HG02588 (cell line): ENCODE results near the gene CCNY.
"Not testable (repeated sequence)": the region's sequence is repeated elsewhere in the genome, so short reads cannot be mapped to it uniquely, and the experiment has no call there.

Experiments used
- ATAC-seq: cut with Tn5 transposase; IDR thresholded peaks from one replicate; pipeline ENCODE4 v1.9.1; 2021; ENCODE audit warnings: mild to moderate bottlenecking, moderate library complexity; ENCODE audit not compliant: unreplicated experiment

CCNY gene

DNA sequence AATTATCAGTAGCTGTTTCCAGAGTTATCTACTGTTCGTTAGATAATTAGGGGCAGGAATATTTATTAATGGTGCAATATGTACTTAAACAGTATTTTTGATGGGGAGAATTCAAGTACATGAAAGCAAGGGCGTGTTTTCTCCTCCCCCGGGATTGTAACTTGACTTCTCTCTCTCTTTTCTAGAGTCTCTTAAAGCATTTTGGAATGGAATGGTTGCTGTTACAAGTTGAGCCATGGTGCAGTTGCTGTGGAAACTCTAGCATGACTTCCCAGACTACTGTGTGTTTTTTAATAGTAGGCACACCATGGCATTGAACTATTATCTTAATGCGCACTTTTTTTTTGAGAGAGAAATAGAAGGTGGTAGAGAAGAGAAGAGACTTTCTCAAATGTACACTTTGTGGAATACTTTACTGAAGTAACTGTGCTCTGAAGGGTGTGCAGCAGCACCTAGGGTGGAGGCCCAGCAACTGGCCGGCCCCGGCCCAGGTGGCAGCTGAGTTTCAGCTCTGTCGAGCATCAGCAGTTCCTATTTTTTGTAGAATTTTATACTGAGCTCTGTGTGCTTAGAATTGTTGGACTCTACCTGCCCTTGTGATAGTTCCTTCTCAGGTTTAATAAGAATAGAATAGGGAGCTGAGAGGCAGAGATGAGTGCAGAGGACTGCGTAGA is 64.4 kb downstream of the CCNY start:
- ATAC-seq = no peak

DNA sequence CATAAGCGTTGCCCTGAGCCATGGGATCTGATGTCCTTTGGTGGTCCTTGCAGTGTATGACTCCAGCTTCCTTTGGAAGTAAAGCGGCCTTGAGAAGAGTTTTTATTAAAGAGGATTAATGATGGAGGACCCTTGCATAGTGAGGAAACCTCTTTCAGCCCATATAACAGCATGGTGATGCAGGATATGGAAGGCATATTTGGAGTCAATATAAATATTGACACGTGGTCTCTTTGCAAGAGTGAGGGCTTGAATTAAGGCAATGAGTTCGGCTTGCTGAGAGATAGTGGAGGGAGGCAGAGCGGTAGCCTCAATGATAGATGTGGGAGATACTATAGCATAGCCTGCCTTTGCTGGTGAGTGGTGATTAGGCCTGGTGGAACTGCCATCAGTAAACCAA is 67.2 kb downstream of the CCNY start:
- ATAC-seq = not testable (repeated sequence)

DNA sequence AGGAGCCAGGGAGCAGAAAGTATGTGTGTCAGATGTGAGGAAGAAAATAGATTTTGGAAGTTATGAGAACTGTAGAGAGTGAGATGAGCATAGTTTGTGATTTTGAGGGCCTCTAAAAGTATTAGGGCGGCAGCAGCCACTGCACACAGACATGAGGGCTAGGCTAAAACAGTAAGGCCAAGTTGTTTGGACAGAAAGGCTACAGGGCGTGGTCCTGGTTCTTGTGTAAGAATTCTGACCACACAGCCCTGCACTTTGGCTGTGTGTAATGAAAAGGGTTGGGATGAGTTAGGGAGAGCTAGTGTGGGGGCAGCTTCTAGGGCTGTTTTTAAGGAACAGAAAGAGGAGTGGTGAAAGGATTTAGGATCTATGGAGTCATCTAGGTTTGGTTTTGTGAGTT is 67.8 kb downstream of the CCNY start:
- ATAC-seq = not testable (repeated sequence)

DNA sequence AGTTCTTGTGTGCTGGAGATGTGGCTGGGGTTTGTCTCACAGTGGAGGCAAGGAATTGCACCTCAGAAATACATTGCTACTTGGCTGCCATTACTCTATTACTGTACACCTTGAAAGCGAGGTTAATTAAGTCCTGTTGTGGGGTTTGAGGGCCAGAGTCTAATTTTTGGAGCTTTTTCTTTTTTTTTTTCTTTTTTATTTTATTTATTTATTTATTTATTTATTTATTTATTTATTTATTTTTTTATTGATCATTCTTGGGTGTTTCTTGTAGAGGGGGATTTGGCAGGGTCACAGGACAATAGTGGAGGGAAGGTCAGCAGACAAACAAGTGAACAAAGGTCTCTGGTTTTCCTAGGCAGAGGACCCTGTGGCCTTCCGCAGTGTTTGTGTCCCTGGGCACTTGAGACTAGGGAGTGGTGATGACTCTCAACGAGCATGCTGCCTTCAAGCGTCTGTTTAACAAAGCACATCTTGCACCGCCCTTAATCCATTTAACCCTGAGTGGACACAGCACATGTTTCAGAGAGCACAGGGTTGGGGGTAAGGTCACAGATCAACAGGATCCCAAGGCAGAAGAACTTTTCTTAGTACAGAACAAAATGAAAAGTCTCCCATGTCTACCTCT is 69.8 kb downstream of the CCNY start:
- not testable (repeated sequence) for ATAC-seq

DNA sequence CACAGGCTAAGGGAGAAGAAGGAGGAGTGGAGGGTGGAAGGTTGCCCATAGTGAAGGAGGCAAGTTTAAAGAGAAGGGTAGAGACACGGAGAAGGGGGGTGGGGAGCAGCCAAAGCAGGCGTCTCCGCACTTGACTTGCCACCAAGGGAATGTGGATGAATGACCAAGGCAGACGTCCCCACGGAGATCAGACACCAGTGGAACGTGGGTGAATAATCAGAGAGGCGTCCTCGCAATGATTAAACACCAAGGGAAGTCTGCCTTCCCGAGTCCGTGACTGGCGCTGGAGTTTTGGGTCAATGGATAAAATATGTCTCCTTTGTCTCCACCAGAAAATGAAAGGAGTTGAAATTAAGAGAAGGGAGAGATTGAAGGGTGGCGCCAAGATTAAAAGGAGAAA is 71.4 kb downstream of the CCNY start:
- ATAC-seq = not testable (repeated sequence)

DNA sequence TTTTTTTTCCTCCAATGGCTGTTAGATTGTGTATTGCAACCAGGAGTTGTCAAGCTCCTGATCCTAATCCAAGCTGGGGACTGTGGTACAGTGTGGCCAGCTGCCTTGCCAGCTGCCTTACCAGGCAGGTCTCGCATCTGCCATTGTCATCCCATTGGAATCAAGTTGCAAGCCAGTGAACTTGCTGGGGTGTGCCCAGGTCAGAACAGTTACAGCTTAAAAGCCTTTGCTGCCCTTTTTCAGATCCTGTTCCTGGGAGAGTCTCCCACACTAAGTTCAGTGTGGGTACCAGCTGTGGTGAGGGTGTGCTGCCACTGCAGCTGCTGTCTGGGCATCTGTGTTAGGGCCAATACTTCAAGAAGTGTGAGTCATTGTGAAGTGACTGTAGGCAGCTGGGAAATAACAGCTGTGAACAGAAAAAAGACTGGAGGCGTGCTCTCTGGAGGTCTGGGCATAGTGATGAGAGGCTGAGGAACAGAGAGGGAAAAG is 72.8 kb downstream of the CCNY start:
- no peak for ATAC-seq

DNA sequence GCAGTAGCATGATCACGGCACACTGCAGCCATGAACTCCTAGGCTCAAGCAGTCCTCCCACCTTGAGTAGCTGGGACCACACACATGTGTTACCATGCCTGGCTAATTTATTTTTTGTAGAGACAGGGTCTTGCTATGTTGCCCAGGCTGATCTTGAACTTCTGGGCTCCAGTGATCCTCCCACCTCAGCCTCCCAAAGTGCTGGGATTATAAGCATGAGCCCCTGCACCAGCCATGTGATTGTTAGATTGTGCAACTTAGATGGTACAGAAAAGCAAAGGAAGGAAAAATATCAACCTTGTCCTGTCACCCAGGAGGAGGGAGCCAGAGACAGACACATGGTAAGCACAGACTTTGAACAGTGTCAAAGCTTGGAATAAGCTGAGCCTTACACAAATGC is 73.5 kb downstream of the CCNY start:
- no peak for ATAC-seq

DNA sequence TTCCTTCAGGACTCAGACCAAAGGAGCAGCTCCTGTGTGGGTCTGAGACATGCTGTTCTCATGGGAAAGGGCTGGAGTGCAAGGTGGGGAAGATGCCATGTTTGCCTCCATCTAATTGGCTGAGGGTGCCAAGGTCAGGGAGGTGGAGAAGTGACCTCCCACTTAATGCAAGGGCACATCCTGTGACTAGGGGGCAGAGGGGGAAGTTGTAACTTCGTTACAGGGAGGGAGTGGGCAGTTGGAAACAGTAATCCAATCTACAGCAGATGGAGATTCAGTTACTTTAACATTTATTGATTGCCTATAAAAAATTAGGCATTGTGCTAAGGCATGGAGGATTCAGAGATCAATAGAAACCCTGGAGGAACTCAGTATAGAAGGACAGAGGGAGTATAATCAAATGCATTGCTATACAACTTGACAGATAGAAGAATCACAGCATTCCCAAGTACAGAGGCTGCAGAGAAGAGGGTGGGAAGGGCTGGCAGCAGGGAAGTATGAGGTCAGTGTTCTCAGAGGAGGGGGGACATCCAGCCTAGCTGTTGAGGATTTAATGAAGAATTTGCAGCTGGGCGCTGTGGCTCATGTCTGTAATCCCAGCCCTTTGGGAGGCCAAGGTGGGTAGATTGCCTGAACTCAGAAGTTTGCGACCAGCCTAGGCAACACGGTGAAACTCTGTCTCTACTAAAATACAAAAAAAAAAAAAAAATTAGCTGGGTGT is 75.9 kb downstream of the CCNY start:
- no peak for ATAC-seq

DNA sequence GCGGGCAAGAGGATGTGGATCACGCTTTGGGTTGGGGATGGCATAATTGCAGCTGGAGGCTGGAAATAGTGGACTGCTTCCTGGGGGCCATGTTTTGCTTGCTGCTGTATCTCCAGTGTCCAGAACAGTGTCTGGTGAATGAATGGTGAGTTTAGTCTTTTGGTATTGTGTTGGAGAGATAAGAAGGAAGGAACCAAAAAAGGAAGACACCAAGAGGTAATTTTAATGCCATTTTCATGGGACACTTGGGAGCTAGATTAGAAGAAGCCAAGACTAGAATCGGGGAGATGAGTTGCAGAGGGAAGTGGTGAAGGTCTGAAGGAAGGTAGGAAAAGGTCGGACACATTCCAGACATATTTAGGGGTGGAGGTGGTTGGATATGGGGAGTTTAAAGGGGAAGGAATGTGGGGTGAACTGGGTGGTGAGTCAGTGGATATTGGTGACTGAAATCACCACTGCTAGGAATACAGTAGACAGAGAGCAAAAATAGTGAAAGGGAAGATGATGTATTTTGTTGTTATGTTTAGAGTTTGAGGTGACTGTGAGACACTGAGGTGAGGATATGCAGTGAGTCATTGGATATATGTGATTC is 76.7 kb downstream of the CCNY start:
- ATAC-seq = no peak

DNA sequence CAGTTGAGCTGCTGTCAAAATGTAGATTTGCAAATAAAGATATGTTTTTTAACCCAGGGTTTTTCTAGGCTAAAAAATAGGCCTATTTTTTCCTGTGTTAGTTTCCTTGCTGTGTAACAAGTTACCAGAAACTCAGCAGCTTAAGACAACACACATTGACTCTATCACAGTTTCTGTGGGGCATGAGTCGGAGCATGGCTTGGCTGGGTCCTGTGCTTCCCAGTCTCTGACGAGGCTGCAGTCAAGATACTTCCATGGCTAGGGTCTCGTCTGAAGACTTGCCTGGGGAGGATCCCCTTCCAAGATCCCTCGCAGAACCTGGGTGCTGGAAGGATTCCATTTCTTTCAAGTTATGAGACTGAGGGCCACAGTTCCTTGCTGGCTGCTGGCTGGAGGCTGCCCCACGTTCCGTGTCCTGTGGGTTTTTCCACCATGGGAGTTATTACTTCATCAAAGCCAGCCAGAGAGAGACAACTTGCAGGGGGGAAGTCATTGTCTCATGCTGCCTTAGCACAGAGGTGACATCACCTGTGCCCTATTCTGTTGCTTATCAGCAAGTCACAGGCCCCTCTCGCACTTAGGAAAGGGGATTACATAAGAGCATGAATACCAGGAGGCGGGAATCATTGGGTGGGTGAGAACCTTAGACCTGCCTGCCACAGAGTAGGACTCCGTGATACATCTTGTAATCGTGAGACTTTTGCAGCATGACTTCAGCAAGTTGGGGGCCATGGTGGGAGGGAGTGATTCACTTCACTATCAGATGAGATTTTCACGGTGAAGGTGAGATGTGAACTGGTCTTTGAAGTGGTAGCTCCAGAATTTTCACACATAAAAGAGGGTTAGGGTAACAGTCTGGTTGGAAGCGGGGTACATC is 77.9 kb downstream of the CCNY start:
- no peak for ATAC-seq

DNA sequence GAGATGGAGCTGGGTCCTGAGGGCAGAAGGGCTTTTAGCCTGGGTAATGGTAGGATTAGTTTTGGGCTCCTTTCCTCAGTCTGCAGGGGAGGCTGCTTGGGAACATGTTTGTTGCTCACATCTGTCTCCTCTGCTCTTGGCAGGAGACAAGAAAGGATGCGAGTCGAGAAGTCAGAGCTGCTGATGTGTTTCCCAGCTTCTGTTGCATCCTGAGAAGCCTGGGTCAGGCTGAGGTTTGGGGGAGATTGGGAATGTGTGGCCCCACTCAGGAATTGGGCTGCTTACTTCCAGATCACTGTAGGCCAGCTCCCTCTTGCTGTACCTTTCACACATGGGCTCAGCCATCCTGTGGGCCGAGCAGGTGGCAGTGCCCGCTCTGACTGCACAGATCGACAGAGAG is 79.2 kb downstream of the CCNY start:
- no peak for ATAC-seq

DNA sequence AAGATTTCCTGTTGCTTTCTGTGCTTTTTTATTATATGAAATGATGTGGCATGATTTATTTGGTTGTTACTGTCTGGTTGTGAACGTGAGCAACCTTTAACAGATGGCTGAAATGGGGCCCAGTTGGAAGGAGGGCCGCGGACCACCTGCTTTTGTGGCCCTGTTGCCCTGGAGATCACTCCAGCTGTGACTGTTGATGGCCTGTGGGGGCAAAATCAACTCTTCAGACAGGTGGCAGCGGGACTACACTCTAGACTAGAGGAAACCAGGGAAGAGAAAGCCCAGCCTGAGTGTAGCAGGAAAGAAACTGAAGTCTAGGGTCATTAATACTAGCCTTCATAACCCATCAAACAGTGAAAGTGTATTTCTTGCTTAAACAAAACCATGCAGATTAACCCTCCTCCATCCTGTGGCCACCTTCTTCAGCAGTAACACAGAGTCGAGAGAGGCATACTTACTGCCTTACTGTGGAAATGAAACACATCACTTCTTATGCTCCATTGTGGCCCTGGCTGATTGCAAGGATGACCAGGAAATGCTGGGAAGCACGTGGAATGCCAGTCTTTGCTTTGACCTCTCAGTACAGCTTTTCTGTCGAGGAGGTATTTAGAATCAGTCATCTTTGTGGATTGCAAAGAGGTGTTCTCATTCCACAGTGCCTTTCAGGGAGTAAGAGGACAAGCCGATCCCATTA is 80.5 kb downstream of the CCNY start:
- ATAC-seq = no peak

DNA sequence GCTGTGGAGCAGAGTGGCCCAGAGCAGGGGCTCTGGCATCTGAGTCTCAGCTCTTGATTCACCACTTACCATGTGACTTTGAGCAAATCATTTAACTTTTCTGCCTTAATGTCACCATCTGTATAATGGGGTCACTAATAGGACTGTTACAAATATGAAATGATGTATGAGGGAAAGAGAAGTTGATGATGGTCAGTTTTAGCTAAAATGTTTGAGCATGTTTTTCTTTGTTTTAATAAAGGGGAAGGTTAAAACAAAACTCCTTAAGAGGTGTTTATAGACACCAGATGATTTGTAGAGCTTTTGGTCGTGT is 81.0 kb downstream of the CCNY start:
- no peak for ATAC-seq

DNA sequence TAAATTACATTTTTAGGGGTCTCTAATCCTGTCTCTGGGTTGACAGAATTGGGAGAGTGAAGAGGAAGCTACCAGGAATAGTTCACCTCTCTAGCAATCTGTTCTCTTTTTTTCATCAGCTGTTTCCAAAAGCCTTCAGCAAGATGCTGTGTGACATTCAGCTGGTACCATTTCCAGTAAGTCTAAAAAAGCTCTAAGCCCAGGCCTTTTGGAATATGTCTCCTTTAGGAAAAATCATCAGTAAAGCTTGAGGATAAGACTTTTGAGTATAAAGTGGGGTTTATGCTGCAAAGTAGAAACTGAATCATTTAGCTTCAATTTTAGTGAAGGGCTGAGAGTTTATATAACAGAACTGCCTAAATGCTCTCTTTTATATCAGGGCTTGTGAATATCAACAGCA is 81.5 kb downstream of the CCNY start:
- ATAC-seq = no peak

DNA sequence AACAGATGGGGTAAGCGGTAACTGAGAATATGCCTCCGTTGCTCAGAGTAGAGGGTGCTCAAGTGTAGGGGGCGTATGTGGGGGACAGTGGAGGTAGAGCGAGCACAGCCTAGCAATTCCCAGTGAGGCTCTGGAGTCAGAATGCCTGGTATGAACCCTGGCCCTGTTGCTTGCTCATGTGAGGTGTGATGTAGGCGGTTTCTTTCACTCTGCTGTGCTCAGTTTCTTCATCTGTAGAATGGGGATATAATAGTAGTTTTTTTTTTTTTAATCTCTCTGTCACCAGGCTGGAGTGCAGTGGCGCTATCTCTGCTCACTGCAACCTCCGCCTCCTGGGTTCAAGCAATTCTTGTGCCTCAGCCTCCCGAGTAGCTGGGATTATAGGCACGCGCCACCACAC is 82.3 kb downstream of the CCNY start:
- not testable (repeated sequence) for ATAC-seq

DNA sequence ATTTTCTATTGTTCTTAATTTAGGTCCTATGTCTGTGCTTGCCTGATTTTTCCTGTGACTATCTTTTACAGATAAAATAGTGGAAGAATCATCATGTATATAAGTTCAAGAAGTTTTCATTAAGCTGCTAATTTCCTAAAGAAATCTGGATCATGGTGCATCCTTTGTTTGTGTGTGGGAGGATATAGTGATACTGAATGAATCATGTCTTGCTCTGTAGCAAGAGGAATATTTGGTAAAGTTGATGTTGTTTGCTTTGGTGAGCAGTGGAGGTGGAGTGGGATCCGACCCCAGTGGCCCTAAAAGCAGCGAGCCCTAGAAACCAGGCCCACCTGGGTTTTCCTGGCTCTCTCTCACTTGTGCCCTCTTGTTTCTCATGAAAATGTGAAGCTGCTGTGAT is 83.7 kb downstream of the CCNY start:
- ATAC-seq = no peak

DNA sequence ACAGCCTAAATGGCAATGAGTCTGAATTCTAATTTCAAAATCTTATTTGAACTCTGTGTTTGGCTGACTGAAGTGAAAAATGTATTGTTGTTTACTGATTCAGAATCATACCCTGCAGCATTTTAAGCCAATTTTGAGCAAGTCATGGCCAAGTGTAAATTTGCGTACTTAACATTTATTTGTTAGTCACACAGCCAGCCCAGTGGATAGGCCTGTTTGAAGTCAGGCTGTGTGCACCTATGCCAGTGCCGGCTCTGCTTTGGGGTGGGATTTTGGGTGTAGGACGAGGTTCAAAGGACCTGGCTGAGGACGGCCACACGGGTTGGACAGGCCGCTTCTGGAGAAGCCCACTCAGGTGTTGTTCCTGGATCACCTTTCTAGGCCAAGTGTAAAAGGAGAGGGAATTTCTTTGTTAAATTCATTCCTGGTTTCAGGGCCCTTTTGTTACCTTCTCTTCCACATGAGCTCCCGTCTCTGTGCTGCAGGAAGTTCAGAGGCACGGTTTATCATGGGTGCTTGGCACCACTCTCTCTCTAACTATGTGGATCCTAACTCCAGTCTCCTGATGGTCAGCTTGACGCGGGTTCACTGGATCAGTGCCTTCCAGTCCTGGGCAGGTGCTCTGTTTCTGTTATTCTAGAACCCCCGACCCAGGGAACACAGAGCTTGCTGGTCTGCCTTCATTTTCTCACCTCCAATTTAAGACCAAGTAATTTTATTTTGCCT is 84.7 kb downstream of the CCNY start:
- no peak for ATAC-seq

DNA sequence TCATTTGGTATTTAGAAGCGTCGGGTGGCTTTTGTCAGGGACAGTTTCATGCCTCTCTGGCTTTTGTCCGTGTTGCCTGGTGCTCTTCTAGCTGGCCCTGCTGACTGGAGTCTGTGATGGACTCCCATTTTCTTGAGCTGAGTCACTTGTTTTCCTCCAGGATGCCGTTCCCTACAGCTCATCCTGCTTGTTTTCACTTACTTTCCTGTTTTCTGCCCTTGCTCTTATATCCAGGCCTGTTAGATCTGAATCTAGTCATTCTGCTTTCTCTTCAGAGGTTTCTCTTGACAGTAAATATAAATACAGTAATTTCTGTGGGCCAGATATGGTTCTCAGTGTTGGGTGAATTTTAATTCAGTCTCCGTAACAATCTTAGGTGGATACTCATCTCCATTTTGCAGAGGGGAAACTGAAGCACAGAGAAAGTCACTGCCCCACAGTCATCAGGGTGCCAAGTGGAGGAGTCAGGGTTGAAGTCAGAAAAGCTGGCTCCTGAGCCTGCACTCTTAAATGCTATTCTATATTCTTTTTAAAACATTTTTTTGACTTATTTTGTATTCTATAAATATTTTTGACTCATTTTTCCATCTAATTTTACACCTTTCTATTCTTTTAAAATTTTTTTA is 85.4 kb downstream of the CCNY start:
- ATAC-seq = no peak

DNA sequence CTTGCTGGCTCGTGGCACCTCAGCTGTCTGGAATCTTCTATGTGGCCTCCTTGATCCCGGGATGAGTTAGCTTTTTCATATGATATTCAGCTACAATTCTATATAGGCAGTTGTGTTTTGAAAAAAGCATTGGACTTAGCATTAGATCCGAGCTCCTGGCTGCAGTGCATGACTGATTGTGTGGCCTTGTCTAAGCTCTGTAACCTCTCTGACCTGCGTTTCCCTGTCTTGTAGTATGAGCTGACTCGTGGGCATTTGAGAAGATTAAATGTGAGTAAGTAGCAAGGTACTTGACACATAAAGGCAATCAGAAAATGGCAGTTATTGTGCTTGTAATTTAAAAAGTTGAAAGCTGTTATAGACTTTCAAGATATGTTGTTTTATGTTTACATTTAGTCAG is 85.9 kb downstream of the CCNY start:
- ATAC-seq = no peak
